ENCODE data around the gene TAX1BP1.

GRCh38 chr7:27746978-27747377, 7.0 kb downstream of the TAX1BP1 start:
- TF ChIP-seq EZH2 (IDR thresholded peaks at IDR 0.05; ENCODE audit: insufficient read depth, poor library complexity, severe bottlenecking) (no peak), EZH2phosphoT487 (IDR thresholded peaks at IDR 0.05; ENCODE audit: insufficient read depth, low read depth) (no peak)

All from GM23248 (cell line).